ENCODE results near the gene PDE7B.

PDE7B gene

DNA sequence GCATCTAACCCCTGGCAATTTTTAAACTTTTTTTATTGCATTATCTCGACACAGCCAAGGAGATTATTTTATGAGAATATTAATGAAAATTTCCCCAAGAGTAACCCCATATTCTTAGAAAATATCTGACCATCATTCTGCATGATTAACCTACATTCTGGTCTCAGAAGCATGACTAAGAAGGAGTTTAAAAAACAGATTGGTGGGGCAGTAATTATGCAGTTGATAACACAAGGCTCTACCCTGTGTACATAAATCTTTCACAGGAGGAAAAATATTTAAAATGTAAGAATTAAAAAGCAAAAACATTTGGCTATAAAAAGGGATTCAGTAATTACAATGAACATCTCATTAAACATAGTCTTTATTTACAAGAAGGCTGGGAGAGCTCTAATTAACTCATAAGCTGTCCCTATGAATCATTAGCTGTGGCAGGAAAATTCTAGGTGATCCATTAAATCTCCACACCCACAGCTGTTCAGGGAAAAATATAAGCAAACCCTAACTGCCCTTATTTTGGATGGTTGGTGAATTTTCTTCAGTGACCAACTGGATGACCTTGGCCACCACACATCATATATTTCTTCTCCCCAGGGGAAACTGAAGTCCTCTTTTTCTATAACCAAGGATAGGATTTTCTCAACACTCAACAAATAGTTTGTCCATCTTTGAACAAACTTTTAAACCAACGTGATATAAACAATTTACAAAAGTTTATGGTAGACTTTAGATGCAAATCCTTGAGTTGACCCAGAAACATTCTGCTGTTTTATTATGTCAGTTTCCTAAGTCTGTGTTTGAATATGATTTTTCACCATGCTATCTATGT is 59.5 kb downstream of the PDE7B start:
- in situ Hi-C loops (cut with MboI; ENCODE audit: low sequenced_read_pairs, unreplicated experiment) = loop anchor here (25.0 kb wide), 1 partner anchor 374 kb away; no protein-coding TSS in a partner anchor
- DNase-seq (ENCODE audit: low spot score) = no peak
- TF ChIP-seq, protein P1, sequence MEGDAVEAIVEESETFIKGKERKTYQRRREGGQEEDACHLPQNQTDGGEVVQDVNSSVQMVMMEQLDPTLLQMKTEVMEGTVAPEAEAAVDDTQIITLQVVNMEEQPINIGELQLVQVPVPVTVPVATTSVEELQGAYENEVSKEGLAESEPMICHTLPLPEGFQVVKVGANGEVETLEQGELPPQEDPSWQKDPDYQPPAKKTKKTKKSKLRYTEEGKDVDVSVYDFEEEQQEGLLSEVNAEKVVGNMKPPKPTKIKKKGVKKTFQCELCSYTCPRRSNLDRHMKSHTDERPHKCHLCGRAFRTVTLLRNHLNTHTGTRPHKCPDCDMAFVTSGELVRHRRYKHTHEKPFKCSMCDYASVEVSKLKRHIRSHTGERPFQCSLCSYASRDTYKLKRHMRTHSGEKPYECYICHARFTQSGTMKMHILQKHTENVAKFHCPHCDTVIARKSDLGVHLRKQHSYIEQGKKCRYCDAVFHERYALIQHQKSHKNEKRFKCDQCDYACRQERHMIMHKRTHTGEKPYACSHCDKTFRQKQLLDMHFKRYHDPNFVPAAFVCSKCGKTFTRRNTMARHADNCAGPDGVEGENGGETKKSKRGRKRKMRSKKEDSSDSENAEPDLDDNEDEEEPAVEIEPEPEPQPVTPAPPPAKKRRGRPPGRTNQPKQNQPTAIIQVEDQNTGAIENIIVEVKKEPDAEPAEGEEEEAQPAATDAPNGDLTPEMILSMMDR (IDR thresholded peaks at IDR 0.05; ENCODE audit: borderline replicate concordance, control extremely low read depth, extremely low read depth, insufficient read depth, missing control alignments) = no peak

DNA sequence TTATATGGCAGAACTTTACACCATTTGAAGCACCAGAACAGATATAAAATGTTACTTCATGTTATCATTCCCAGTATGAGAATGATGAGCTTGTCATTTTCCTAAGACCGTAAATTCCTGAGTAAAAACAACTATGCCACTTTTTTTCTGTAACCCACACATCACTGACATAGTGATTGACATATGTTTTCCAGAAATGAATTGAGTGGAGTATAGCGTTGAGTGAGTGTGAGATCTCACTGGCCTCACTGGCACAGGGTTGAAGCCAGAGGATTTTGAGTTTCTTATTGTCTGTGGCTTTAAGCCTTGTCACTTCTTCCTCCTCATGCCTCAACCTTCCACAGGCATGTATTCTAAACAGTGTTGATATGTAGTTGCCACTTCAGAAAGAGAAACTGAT is 62.3 kb downstream of the PDE7B start:
- in situ Hi-C loops (cut with MboI; ENCODE audit: low sequenced_read_pairs, unreplicated experiment) = loop anchor here (25.0 kb wide), 1 partner anchor 376 kb away; no protein-coding TSS in a partner anchor
- no peak for DNase-seq (ENCODE audit: low spot score)
- TF ChIP-seq, protein P1 (IDR thresholded peaks at IDR 0.05; ENCODE audit: borderline replicate concordance, control extremely low read depth, extremely low read depth, insufficient read depth, missing control alignments) = no peak

DNA sequence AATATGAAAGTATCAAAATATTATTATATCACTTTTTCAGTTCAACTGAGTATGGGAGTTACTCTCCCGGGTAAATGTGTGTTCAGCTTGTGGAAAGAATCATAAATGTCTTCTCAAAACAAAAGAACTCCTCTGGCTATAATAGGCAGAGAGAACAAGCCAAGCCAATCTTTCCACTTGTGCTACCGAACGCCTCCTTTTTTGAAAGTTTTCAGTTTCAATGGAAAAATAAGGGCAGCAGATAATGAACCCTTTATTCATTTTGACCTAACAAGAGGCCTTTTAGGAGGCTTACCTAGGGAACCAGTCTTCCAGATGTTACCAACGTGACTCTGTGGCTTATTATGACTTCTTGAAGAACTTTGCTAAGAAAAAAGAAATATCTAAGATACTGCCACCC is 67.5 kb downstream of the PDE7B start:
- in situ Hi-C loops (cut with MboI; ENCODE audit: low sequenced_read_pairs, unreplicated experiment) = loop anchor here (25.0 kb wide), 1 partner anchor 382 kb away; no protein-coding TSS in a partner anchor
- TF ChIP-seq, protein P1 (IDR thresholded peaks at IDR 0.05; ENCODE audit: borderline replicate concordance, control extremely low read depth, extremely low read depth, insufficient read depth, missing control alignments) = no peak
- DNase-seq (ENCODE audit: low spot score) = peak; percentile 17

DNA sequence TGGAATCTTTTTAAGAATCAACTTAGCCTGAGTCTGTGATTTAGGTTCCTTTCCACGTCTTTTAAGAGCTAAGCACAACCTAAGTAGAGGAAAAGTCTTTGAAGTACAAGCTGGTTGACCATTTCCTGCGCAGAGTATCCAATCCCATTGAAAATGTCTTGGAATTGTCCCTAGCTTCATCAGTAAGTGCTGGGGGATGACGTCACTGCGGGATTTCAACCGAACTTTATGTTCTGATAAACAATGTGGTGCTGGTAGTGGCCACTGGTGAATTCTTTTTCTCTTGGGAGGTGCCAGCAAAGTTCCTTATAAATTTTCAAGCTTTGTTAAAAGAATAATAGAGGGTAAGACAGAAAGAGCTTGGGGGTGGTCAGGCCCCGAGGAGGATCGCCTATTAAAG is 69.2 kb downstream of the PDE7B start:
- TF ChIP-seq, protein P1 (IDR thresholded peaks at IDR 0.05; ENCODE audit: borderline replicate concordance, control extremely low read depth, extremely low read depth, insufficient read depth, missing control alignments) = no peak
- no peak for DNase-seq (ENCODE audit: low spot score)
- in situ Hi-C loops (cut with MboI; ENCODE audit: low sequenced_read_pairs, unreplicated experiment) = loop anchor here (25.0 kb wide), 1 partner anchor 383 kb away; no protein-coding TSS in a partner anchor

DNA sequence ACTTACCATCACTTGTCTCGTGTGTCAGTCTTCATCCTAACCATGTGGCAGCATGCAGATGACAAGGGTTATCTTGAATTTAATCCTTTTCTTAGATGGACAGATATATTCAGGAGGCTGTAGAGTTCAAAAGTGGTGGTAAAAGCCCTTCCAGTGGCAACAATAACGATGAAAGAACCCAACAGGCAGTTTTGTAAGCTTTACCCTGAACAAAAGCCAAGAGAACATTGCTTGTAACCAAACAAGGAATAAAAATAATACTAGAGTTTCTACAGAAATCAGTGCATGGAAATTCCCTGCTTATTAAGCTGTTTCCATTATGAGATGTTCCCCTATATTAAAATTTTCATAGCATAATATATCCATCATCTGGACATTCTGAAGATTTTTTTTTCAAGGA is 69.7 kb downstream of the PDE7B start:
- TF ChIP-seq, protein P1 (IDR thresholded peaks at IDR 0.05; ENCODE audit: borderline replicate concordance, control extremely low read depth, extremely low read depth, insufficient read depth, missing control alignments) = no peak
- in situ Hi-C loops (cut with MboI; ENCODE audit: low sequenced_read_pairs, unreplicated experiment) = loop anchor here (25.0 kb wide), 1 partner anchor 384 kb away; no protein-coding TSS in a partner anchor
- DNase-seq (ENCODE audit: low spot score) = no peak

DNA sequence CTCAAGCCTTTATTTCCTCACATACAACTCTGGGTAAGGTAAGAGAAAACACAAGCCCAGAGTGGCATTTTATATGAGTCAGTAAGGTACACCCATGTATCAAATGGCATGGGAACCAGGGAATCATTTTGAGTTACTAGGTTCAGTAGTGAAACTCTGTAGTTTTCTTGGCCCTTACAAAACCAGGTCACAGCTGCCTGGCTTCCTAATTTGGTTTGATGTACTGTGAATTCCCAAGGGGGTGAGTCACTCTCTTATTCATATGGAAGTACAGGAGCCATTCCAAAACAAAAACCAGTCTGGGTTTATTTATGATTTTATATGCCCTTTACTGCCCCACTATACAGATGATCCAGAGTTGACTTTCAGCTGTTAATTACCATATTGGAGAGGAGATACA is 70.7 kb downstream of the PDE7B start:
- in situ Hi-C loops (cut with MboI; ENCODE audit: low sequenced_read_pairs, unreplicated experiment) = loop anchor here (25.0 kb wide), 1 partner anchor 385 kb away; no protein-coding TSS in a partner anchor
- no peak for DNase-seq (ENCODE audit: low spot score)
- TF ChIP-seq, protein P1 (IDR thresholded peaks at IDR 0.05; ENCODE audit: borderline replicate concordance, control extremely low read depth, extremely low read depth, insufficient read depth, missing control alignments) = no peak

Data from GM13976 (cell line).